ENCODE measurements around the gene MADD. TPM values are rescaled to one million over a fixed set of nuclear protein-coding genes. Genes with fewer than 3 reads are reported as not detected.
A peak's percentile ranks its signal among the peaks of the same experiment; 100 is the strongest.

Gene MADD
- total RNA-seq, 1 donor from 2014 or later: 67.2 TPM

DNA sequence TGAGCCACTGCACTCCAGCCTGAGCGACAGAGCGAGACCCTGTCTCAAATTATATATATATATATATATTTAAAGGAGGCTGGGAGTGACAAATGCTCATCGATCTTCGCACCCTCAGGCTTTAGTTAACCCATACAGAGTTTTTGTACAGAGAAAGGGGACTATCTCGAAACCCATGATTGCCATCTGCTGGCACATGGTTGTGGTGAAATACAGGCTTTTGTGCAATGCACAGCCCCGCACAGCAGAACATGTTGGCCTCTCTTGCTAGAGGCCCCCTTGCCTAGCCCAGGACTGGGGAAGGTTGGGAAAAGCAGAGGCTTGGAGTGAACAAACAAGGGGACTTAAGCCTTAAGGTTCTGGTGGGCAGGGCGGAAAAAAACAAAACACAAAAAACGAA, 78.9 kb downstream of the MADD start:
- Mint-ChIP-seq H3K4me3 (ENCODE audit: unreplicated experiment) (no peak overlapping the region), H3K4me1 (ENCODE audit: unreplicated experiment) (no peaks in the 10 kb centered on the region), H3K36me3 (ENCODE audit: unreplicated experiment) (no peaks in the 10 kb centered on the region), H3K27ac (ENCODE audit: unreplicated experiment) (no peak overlapping the region), H3K27me3 (ENCODE audit: unreplicated experiment) (no peaks in the 10 kb centered on the region), H3K9me3 (ENCODE audit: unreplicated experiment) (no peaks in the 10 kb centered on the region)
- TF ChIP-seq, protein P1, sequence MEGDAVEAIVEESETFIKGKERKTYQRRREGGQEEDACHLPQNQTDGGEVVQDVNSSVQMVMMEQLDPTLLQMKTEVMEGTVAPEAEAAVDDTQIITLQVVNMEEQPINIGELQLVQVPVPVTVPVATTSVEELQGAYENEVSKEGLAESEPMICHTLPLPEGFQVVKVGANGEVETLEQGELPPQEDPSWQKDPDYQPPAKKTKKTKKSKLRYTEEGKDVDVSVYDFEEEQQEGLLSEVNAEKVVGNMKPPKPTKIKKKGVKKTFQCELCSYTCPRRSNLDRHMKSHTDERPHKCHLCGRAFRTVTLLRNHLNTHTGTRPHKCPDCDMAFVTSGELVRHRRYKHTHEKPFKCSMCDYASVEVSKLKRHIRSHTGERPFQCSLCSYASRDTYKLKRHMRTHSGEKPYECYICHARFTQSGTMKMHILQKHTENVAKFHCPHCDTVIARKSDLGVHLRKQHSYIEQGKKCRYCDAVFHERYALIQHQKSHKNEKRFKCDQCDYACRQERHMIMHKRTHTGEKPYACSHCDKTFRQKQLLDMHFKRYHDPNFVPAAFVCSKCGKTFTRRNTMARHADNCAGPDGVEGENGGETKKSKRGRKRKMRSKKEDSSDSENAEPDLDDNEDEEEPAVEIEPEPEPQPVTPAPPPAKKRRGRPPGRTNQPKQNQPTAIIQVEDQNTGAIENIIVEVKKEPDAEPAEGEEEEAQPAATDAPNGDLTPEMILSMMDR (IDR thresholded peaks at IDR 0.05): peak; percentile 44
- no peak for DNase-seq (ENCODE audit: extremely low spot score, unreplicated experiment)

DNA sequence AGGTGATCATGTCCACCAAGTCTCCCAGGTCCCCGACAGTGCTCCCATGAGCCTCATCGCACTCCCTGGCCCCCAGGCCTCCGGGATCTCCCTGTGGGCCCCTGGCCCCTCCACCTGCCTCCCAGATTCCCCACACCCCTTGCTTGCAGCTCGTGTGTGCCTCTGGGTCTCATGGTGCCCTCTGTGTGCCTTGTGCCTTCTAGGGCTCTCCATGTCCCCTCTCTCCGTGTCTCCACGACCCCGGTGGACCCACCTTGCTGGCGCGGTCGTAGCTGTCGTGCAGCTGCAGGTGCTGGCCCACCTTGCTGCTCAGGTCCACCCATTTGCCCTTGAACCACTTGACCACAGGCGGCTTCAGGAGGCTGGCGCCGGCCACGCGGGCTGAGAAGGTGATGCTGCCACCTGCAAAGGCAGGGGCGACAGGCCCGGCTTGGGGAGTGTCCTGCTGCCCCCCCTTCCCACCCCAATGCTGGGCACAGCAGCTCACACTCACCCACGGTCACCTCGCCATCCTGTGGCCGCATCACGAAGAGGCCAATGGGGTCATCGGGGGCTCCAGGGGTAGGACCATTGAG, 79.7 kb downstream of the MADD start:
- TF ChIP-seq, protein P1 (IDR thresholded peaks at IDR 0.05): no peak
- Mint-ChIP-seq H3K4me1 (ENCODE audit: unreplicated experiment) (peaks cover 2% of the 10 kb centered on the region), H3K4me3 (ENCODE audit: unreplicated experiment) (no peak overlapping the region), H3K27ac (ENCODE audit: unreplicated experiment) (no peak overlapping the region), H3K27me3 (ENCODE audit: unreplicated experiment) (no peaks in the 10 kb centered on the region), H3K36me3 (ENCODE audit: unreplicated experiment) (no peaks in the 10 kb centered on the region), H3K9me3 (ENCODE audit: unreplicated experiment) (no peaks in the 10 kb centered on the region)
- DNase-seq (ENCODE audit: extremely low spot score, unreplicated experiment): no peak

DNA sequence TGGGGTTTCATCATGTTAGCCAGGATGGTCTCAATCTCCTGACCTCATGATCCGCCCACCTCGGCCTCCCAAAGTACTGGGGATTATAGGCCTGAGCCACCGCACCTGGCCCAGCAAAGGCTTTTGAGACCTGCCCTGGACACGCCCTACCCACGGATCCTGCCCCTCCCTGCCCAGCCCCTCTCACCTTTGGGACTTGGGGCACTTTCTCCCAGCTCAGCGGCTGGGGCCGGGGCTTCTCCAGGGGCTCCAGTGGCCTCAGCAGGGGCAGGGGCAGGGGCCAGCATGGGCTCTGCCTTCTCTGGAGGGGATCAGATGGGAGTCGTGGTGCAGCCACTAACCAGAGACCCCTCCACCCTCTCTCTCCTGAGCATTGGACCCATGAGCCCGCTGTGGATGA, 80.4 kb downstream of the MADD start:
- H3K36me3 Mint-ChIP-seq (ENCODE audit: unreplicated experiment): no peaks in the 10 kb centered on the region
- DNase-seq (ENCODE audit: extremely low spot score, unreplicated experiment): no peak
- no peak overlapping the region for H3K4me3 Mint-ChIP-seq (ENCODE audit: unreplicated experiment)
- H3K27me3 Mint-ChIP-seq (ENCODE audit: unreplicated experiment): no peaks in the 10 kb centered on the region
- TF ChIP-seq, protein P1 (IDR thresholded peaks at IDR 0.05): no peak
- peaks cover 4% of the 10 kb centered on the region for H3K4me1 Mint-ChIP-seq (ENCODE audit: unreplicated experiment)
- no peaks in the 10 kb centered on the region for H3K9me3 Mint-ChIP-seq (ENCODE audit: unreplicated experiment)
- H3K27ac Mint-ChIP-seq (ENCODE audit: unreplicated experiment): no peak overlapping the region

DNA sequence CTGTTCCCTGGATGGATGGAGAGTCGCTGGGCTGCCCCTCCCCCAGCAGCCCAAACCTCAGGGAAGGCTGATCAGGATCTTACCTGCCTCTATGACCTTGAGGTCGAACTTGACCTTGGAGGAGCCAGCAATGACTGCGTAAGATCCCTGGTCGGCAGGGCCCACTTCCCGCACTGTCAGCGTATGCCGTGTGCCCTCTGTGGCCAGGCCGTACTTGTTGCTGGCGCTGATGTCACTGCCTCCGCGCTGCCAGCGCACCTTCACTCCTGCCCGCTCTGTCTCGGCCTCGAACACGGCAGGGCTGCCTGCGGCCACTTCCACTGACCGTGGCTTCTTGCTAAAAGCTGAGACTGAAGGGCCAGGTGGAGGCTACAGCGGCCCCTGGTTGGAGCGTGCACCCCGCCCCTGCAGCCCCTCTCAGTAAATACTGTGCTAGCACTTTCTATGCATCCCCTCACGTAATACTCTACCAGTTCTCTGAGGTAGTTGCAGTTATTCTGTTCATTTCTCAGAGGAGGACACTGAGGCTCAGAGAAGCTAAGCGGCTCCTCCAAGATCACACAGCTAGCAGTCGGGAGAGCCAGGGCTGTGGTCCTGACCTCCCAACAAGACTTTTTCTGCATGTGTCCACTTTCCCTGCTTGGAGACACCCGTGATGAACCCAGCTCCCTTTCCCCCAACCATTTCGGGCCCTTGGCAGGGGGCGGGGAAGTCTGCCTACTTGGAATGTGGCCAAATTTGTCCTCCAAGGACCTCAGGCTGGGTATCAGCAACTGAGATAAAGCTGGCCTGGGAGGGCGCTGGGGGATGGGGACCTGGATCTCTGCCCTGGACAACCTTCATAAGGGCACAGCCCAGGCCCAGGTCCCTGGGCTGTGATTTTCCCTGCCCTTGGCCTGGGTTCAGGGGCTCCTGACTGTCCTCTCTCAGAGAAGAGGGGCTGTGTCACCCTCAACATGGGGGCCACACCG, 81.5 kb downstream of the MADD start:
- Mint-ChIP-seq H3K9me3 (ENCODE audit: unreplicated experiment) (no peaks in the 10 kb centered on the region), H3K27me3 (ENCODE audit: unreplicated experiment) (no peaks in the 10 kb centered on the region), H3K27ac (ENCODE audit: unreplicated experiment) (no peak overlapping the region), H3K36me3 (ENCODE audit: unreplicated experiment) (no peaks in the 10 kb centered on the region), H3K4me3 (ENCODE audit: unreplicated experiment) (no peak overlapping the region), H3K4me1 (ENCODE audit: unreplicated experiment) (peaks cover 4% of the 10 kb centered on the region)
- TF ChIP-seq, protein P1 (IDR thresholded peaks at IDR 0.05): no peak
- no peak for DNase-seq (ENCODE audit: extremely low spot score, unreplicated experiment)

DNA sequence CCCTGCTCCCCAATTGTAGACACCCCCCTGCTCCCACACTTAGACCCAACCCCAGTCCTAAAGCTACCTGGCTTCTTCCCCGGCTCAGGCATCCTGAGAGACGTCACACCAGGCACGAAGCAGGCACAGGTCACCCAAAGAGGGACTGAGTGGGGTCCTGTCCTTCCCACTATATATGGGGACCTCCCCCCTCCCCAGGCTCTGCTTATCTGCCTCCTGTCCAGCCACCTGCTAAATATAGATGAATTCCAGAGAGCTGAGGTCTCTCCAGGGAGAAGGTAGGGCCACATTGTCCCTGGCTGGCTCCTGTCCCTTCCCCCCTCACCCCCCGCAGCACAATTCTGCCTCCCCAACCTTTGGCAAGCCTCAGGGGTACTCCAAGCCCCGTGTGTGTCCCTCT, 82.6 kb downstream of the MADD start, which contains the start of gene MYBPC3:
Gene MYBPC3, minus strand, starts transcription at position 147 of the 400 bp plus-strand sequence. Its CDS starts 55 bp downstream, at position 92.
- Mint-ChIP-seq H3K4me1 (ENCODE audit: unreplicated experiment) (peaks cover 4% of the 10 kb centered on the region), H3K4me3 (ENCODE audit: unreplicated experiment) (no peak within 1 kb of the TSS), H3K27ac (ENCODE audit: unreplicated experiment) (no peak within 1 kb of the TSS), H3K27me3 (ENCODE audit: unreplicated experiment) (no peaks in the 10 kb centered on the region), H3K9me3 (ENCODE audit: unreplicated experiment) (no peaks in the 10 kb centered on the region), H3K36me3 (ENCODE audit: unreplicated experiment) (no peaks in the 10 kb centered on the region)
- TF ChIP-seq, protein P1 (IDR thresholded peaks at IDR 0.05): no peak
- DNase-seq (ENCODE audit: extremely low spot score, unreplicated experiment): no peak
